BJ (cell line): ENCODE results near the gene C12orf42. TPM values are rescaled to one million over a fixed set of nuclear protein-coding genes. Genes with fewer than 3 reads are reported as not detected.

Experiments
- CTCF ChIA-PET: fragments of 350-600 bp; formaldehyde crosslinking; extraction: SDS; loops from one replicate; lab custom pipeline; 2021; ENCODE audit warnings: antibody characterized with exemption, inconsistent platforms; lab: Yijun Ruan, JAX
- POLR2A ChIA-PET: fragments of 300-600 bp; sonication (Branson Sonifier 250); formaldehyde crosslinking; extraction: SDS; loops from one replicate; lab custom pipeline; 2021; ENCODE audit warnings: antibody characterized with exemption; lab: Charles Lee
- DNase-seq: peaks from one replicate; pipeline ENCODE4 v3.0.0-alpha.2; 2011; ENCODE audit warnings: low read depth
- H3K27me3 ChIP-seq: 2 replicates; pipeline ENCODE4 v1.6.0; 2011; ENCODE audit warnings: low read length; ENCODE audit not compliant: control insufficient read depth, insufficient read depth
- H3K36me3 ChIP-seq: 2 replicates; pipeline ENCODE4 v1.5.1; 2011; ENCODE audit warnings: low read length; ENCODE audit not compliant: control insufficient read depth, insufficient read depth
- H3K4me3 ChIP-seq: 2 replicates; pipeline ENCODE4 v1.5.1; 2011; ENCODE audit warnings: low read depth, mild to moderate bottlenecking, control low read depth, low read length
- CTCF ChIP-seq: IDR thresholded peaks from 2 replicates; pipeline ENCODE4 v1.5.1; 2011; ENCODE audit warnings: low read depth, mild to moderate bottlenecking, control low read depth, inconsistent platforms, low read length, moderate library complexity; ENCODE audit not compliant: insufficient read depth
- polyA plus RNA-seq: library from polyadenylated mRNA; depleted of rRNA; stranded (reverse); fragments of >200 nt; gene quantifications from 2 replicates; pipeline ENCODE4 v1.2.3, GENCODE V29; 2011

C12orf42 gene
- polyA plus RNA-seq, 1 experiment, result not detected

- ChIA-PET CTCF (no interaction called here), POLR2A (no interaction called here)
Observed at GRCh38 chr12:103387385-103387784, 108.4 kb downstream of the C12orf42 start.

GRCh38 chr12:103386451-103386850 lies 109.3 kb downstream of the C12orf42 start:
- no peak for DNase-seq
- POLR2A ChIA-PET, result no interaction called here
- Histone ChIP-seq H3K4me3 (no peak overlapping the region), H3K36me3 (no peaks in the 10 kb centered on the region), H3K27me3 (no peaks in the 10 kb centered on the region)
- no peak for TF ChIP-seq CTCF
- CTCF ChIA-PET, result no interaction called here

More at GRCh38 chr12:103387385-103387784, 108.4 kb downstream of the C12orf42 start:
- H3K36me3 ChIP-seq, result no peaks in the 10 kb centered on the region
- no peaks in the 10 kb centered on the region for H3K27me3 ChIP-seq
- no peak for DNase-seq
- no peak overlapping the region for H3K4me3 ChIP-seq
- TF ChIP-seq CTCF, result no peak

GRCh38 chr12:103382736-103383346 lies 112.9 kb downstream of the C12orf42 start:
- Histone ChIP-seq H3K4me3 (no peak overlapping the region), H3K36me3 (no peaks in the 10 kb centered on the region), H3K27me3 (no peaks in the 10 kb centered on the region)
- CTCF ChIA-PET, result no interaction called here
- DNase-seq, result no peak
- POLR2A ChIA-PET, result no interaction called here
- TF ChIP-seq CTCF, result no peak

GRCh38 chr12:103382119-103382518 lies 113.6 kb downstream of the C12orf42 start:
- ChIA-PET POLR2A (no interaction called here), CTCF (no interaction called here)
- no peak overlapping the region for H3K4me3 ChIP-seq
- TF ChIP-seq CTCF, result no peak
- no peaks in the 10 kb centered on the region for H3K27me3 ChIP-seq
- no peaks in the 10 kb centered on the region for H3K36me3 ChIP-seq
- DNase-seq, result no peak

DNA sequence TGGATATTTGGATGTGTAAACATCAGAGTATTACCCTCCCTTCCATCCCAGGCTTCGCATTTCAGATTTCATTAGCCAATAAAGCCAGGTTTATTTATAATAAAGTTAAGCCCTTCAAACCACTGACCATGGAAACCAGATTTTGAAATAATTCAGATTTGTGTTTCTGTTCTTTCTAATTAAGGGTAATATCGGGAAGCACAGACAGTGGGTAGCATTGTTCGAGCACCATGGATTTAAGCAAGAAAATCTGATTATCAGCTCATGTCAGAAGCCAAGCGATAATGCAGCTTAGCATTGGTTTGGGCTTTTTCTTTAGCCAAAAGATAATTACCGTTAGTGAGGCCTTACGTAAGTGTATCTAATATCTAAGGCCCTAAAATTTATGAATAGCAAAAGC lies 116.1 kb downstream of the C12orf42 start:
- ChIA-PET CTCF (no interaction called here), POLR2A (no interaction called here)
- no peak for TF ChIP-seq CTCF
- H3K36me3 ChIP-seq, result no peaks in the 10 kb centered on the region
- H3K4me3 ChIP-seq, result no peak overlapping the region
- no peaks in the 10 kb centered on the region for H3K27me3 ChIP-seq
- DNase-seq, result no peak
